GM12878 (cell line): ENCODE measurements around the gene GRIK1. TPM values are rescaled to one million over a fixed set of nuclear protein-coding genes. Genes with fewer than 3 reads are reported as not detected.

Source experiments
- ATAC-seq: fragments of 200-7000 bp; cut with Tn5 transposase; 3 replicates; pipeline ENCODE4 v1.9.1; 2020; ENCODE audit warnings: mild to moderate bottlenecking, moderate library complexity
- BruUV-seq: library from RNA; stranded (reverse); fragments of 400-500 nt; replicated peaks from 2 replicates; lab custom pipeline; 2021; lab: Mats Ljungman, UMichigan
- CTCF ChIA-PET: fragments of 300-600 bp; sonication (Branson Sonifier 250); formaldehyde crosslinking; extraction: SDS; loops from one replicate; lab custom pipeline; 2021; ENCODE audit warnings: inconsistent platforms; lab: Yijun Ruan, JAX
- POLR2A ChIA-PET: fragments of 350-600 bp; formaldehyde crosslinking; extraction: SDS; loops from one replicate; lab custom pipeline; 2021; ENCODE audit warnings: inconsistent platforms; lab: Charles Lee
- RAD21 ChIA-PET: fragments of 300-600 bp; sonication (Branson Sonifier 250); formaldehyde crosslinking; loops from one replicate; lab custom pipeline; 2023; ENCODE audit warnings: antibody characterized with exemption; ENCODE audit not compliant: unreplicated experiment; lab: Charles Lee
- SMC1A ChIA-PET: fragments of 300-600 bp; sonication (Branson Sonifier 250); formaldehyde crosslinking; loops from one replicate; lab custom pipeline; 2023; ENCODE audit not compliant: unreplicated experiment, uncharacterized antibody; lab: Charles Lee
- DNase-seq: peaks from one replicate; pipeline ENCODE4 v3.0.0-alpha.2; 2011; ENCODE audit warnings: low read depth, low spot score
- FAIRE-seq: peaks from 3 replicates; lab custom pipeline; 2011; peaks lifted over from hg19 to GRCh38; lab: Jason Lieb, UNC
- H2AFZ ChIP-seq: 2 replicates; pipeline ENCODE4 v1.6.0; 2011; ENCODE audit warnings: low read depth, low read length, control low read depth; ENCODE audit not compliant: control insufficient read depth
- H3K27ac ChIP-seq: 2 replicates; pipeline ENCODE4 v1.5.1; 2011; ENCODE audit warnings: control low read depth; ENCODE audit not compliant: control insufficient read depth, insufficient read depth
- H3K27me3 ChIP-seq, 2 experiments: replicated peaks in 1 of 2; 2 replicates each; pipeline versions ENCODE4 v1.6.0 to v1.6.1; 2011; ENCODE audit warnings: low read length in 1 of 2; ENCODE audit not compliant: control insufficient read depth in 2 of 2, insufficient read depth in 2 of 2
- H3K36me3 ChIP-seq, 2 experiments: 2 replicates each; pipeline ENCODE4 v1.5.1; 2011; ENCODE audit warnings: low read length in 1 of 2; ENCODE audit not compliant: control insufficient read depth in 2 of 2, insufficient read depth in 2 of 2
- H3K4me1 ChIP-seq: 2 replicates; pipeline ENCODE4 v1.6.1; 2011; ENCODE audit warnings: mild to moderate bottlenecking, low read length, moderate library complexity, mixed read lengths; ENCODE audit not compliant: control insufficient read depth, insufficient read depth
- H3K4me2 ChIP-seq: 2 replicates; pipeline ENCODE4 v1.6.0; 2011; ENCODE audit warnings: control low read depth; ENCODE audit not compliant: control insufficient read depth, insufficient read depth
- H3K4me3 ChIP-seq: fragments of 200-600 bp; sonication (generic); 2 replicates; pipeline ENCODE4 v1.5.1; 2016
- H3K79me2 ChIP-seq: 2 replicates; pipeline ENCODE4 v1.6.0; 2011; ENCODE audit warnings: low read length; ENCODE audit not compliant: control insufficient read depth, insufficient read depth
- H3K9ac ChIP-seq: 2 replicates; pipeline ENCODE4 v1.8.0; 2011; ENCODE audit warnings: low read length, control low read depth, mixed read lengths; ENCODE audit not compliant: control insufficient read depth, insufficient read depth
- H3K9me3 ChIP-seq: replicated peaks from 3 replicates; pipeline ENCODE4 v1.5.1; 2011; ENCODE audit warnings: mild to moderate bottlenecking, low read length; ENCODE audit not compliant: control insufficient read depth, insufficient read depth
- H4K20me1 ChIP-seq: 2 replicates; pipeline ENCODE4 v1.6.0; 2011; ENCODE audit not compliant: control insufficient read depth, insufficient read depth
- ATF7 ChIP-seq: fragments of 450-650 bp; IDR thresholded peaks from 2 replicates; pipeline ENCODE4 v1.6.1; 2016; ENCODE audit warnings: low read depth, mild to moderate bottlenecking
- CHD2 ChIP-seq: IDR thresholded peaks from 2 replicates; pipeline ENCODE4 v1.6.1; 2011; ENCODE audit warnings: low read depth, low read length, improper control_type of control experiment, borderline replicate concordance
- DPF2 ChIP-seq: fragments of 450-650 bp; IDR thresholded peaks from 2 replicates; pipeline ENCODE4 v1.6.1; 2017; ENCODE audit warnings: mild to moderate bottlenecking
- EGR1 ChIP-seq, 2 experiments: IDR thresholded peaks; 1 replicate in 1 of 2; 2 replicates in 1 of 2; pipeline ENCODE4 v1.6.1; 2011 to 2012; ENCODE audit warnings: low read depth in 2 of 2, low read length in 2 of 2, borderline replicate concordance in 1 of 2, mild to moderate bottlenecking in 1 of 2, moderate library complexity in 1 of 2
- FOXK2 ChIP-seq: fragments of 450-650 bp; IDR thresholded peaks from 2 replicates; pipeline ENCODE4 v1.6.1; 2017; ENCODE audit warnings: mild to moderate bottlenecking, moderate library complexity
- GABPA ChIP-seq: IDR thresholded peaks from 2 replicates; pipeline ENCODE4 v1.6.1; 2014; ENCODE audit warnings: antibody characterized with exemption, low read depth, mild to moderate bottlenecking, inconsistent platforms
- JUND ChIP-seq: IDR thresholded peaks from 2 replicates; pipeline ENCODE4 v1.6.1; 2012; ENCODE audit warnings: low read depth, mild to moderate bottlenecking, low read length, improper control_type of control experiment, moderate library complexity
- NBN ChIP-seq: fragments of 450-650 bp; IDR thresholded peaks from 2 replicates; pipeline ENCODE4 v1.6.1; 2016
- NFIC ChIP-seq: IDR thresholded peaks from 2 replicates; pipeline ENCODE4 v1.6.1; 2012; ENCODE audit warnings: low read depth, mild to moderate bottlenecking, inconsistent platforms, low read length, moderate library complexity
- NFYB ChIP-seq: IDR thresholded peaks from 2 replicates; pipeline ENCODE4 v1.6.1; 2011; ENCODE audit warnings: low read depth, mild to moderate bottlenecking, low read length, improper control_type of control experiment, moderate library complexity; ENCODE audit not compliant: insufficient read depth
- POLR2A ChIP-seq: IDR thresholded peaks from 2 replicates; pipeline ENCODE4 v1.6.1; 2011; ENCODE audit warnings: low read depth, mild to moderate bottlenecking, low read length
- SIN3A ChIP-seq: IDR thresholded peaks from 2 replicates; pipeline ENCODE4 v1.6.1; 2012; ENCODE audit warnings: low read depth, low read length, improper control_type of control experiment
- SRF ChIP-seq, 2 experiments: IDR thresholded peaks; 2 replicates each; pipeline ENCODE4 v1.6.1; 2011; ENCODE audit warnings: low read depth in 2 of 2, low read length in 2 of 2, mild to moderate bottlenecking in 1 of 2, moderate library complexity in 1 of 2
- STAT3 ChIP-seq: IDR thresholded peaks from 2 replicates; pipeline ENCODE4 v1.6.1; 2011; ENCODE audit warnings: low read depth, low read length, improper control_type of control experiment
- WGBS: methylation state at CpG from one replicate; pipeline ENCODE4 v1.1.6; 2016; ENCODE audit warnings: low lambda C conversion rate; ENCODE audit not compliant: insufficient replicate concordance, insufficient coverage; ENCODE audit errors: missing lambda C conversion rate; 5-methylcytosine and 5-hydroxymethylcytosine counted together
- in situ Hi-C: fragments of 300-500 bp; cut with MboI; formaldehyde crosslinking; loops from 9 replicates; pipeline ENCODE4 v1.14.3; 2018; ENCODE audit warnings: mixed read lengths
- intact Hi-C: fragments of 100-400 bp; cut with micrococcal nuclease; formaldehyde crosslinking; loops from one replicate; pipeline ENCODE4 v1.14.2; 2022; ENCODE audit not compliant: unreplicated experiment
- polyA plus RNA-seq, 11 experiments: library from polyadenylated mRNA; depleted of rRNA in 4 of 11; unstranded in 6 of 11; stranded (reverse) in 5 of 11; fragments of >200 nt; fragmentation: Nextera tagmentation in 4 of 11; fragmentation: Illumina TruSeq in 1 of 11; extraction: Ambion mirVana in 4 of 11; extraction: Trizol in 1 of 11; gene quantifications; 1 replicate in 1 of 11; 2 replicates in 10 of 11; pipeline versions ENCODE4 v1.2.1 to v1.2.3, GENCODE V29; 2011 to 2016; ENCODE audit warnings: inconsistent platforms in 2 of 11, missing spikeins in 2 of 11, low read depth in 1 of 11
- total RNA-seq, 4 experiments: library from RNA; depleted of rRNA in 3 of 4; stranded (reverse); fragments of >200 nt in 3 of 4; fragmentation: Illumina TruSeq in 1 of 4; extraction: Trizol in 1 of 4; gene quantifications; 2 replicates each; pipeline versions ENCODE4 v1.2.1 to v1.2.3, GENCODE V29; 2013 to 2021
- TF ChIP-seq, protein P1 (sequence below): fragments of 450-650 bp; IDR thresholded peaks from 2 replicates; pipeline ENCODE4 v1.6.1; 2018; ENCODE audit warnings: borderline replicate concordance, mild to moderate bottlenecking; ENCODE audit not compliant: partially characterized antibody
- TF ChIP-seq, protein P2 (sequence below): fragments of 450-650 bp; IDR thresholded peaks from 2 replicates; pipeline ENCODE4 v1.6.1; 2017; ENCODE audit warnings: mild to moderate bottlenecking
- TF ChIP-seq, protein P3 (sequence below): fragments of 450-650 bp; IDR thresholded peaks from 2 replicates; pipeline ENCODE4 v1.6.1; 2017; ENCODE audit warnings: antibody characterized with exemption, mild to moderate bottlenecking, moderate library complexity
- TF ChIP-seq, protein P4 (sequence below): IDR thresholded peaks from 2 replicates; pipeline ENCODE4 v1.6.1; 2012; ENCODE audit warnings: low read depth, low read length, improper control_type of control experiment

Gene GRIK1
- total and polyA plus RNA-seq, 10 of the 15 experiments (the other 5 are each of a cell fraction or from before 2014, with no cell fraction given) = 0.05 to 0.13 (median 0.09) TPM; not detected in 7

DNA sequence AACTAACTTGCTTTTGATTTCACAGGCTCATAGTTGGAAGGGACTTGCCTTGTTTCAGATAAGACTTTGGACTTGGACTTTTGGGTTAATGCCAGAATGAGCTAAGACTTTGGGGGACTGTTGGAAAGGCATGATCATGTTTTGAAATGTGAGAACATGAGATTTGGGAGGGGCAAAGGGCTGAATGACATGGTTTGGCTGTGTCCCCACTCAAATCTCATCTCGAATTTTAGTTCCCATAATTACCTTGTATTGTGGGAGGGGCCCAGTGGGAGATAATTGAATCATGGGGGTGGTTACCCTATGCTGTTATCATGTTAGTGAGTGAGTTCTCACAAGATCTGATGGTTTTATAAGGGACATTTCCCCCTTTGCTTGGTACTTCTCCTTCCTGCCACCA is 222.1 kb downstream of the GRIK1 start:
- 0% methylated on average over 1 of the region's 1 CpG for WGBS
- intact Hi-C loops (no loop called here), in situ Hi-C loops (no loop called here)
- SMC1A ChIA-PET = no interaction called here
- no peaks in the 10 kb centered on the region for H4K20me1 ChIP-seq
- DNase-seq (no peak), FAIRE-seq (no peak), ATAC-seq (no peak)
- H3K27me3 ChIP-seq = no peaks in the 10 kb centered on the region
- POLR2A ChIA-PET = no interaction called here
- H2AFZ ChIP-seq = no peak overlapping the region
- H3K4me3 ChIP-seq = no peak overlapping the region
- no peak overlapping the region for H3K4me2 ChIP-seq
- H3K36me3 ChIP-seq = no peaks in the 10 kb centered on the region
- H3K79me2 ChIP-seq = no peaks in the 10 kb centered on the region
- no peak overlapping the region for H3K27ac ChIP-seq
- H3K4me1 ChIP-seq = no peaks in the 10 kb centered on the region
- CTCF ChIA-PET = no interaction called here
- RAD21 ChIA-PET = no interaction called here
- H3K9me3 ChIP-seq = no peaks in the 10 kb centered on the region
- H3K9ac ChIP-seq = no peak overlapping the region
- no TSS peak for BruUV-seq
- TF ChIP-seq ATF7 (no peak), NFIC (no peak), FOXK2 (no peak), POLR2A (no peak), SIN3A (no peak), JUND (no peak), EGR1 (IDR thresholded peaks at IDR 0.05; ENCODE audit: borderline replicate concordance in 1 of 2, low read depth in 2 of 2, low read length in 2 of 2) (no peak), NFYB (no peak), GABPA (no peak), DPF2 (no peak), STAT3 (no peak), SRF (IDR thresholded peaks at IDR 0.05; ENCODE audit: low read depth in 2 of 2, low read length in 2 of 2) (no peak), CHD2 (no peak), NBN (no peak)
- TF ChIP-seq, protein P1, sequence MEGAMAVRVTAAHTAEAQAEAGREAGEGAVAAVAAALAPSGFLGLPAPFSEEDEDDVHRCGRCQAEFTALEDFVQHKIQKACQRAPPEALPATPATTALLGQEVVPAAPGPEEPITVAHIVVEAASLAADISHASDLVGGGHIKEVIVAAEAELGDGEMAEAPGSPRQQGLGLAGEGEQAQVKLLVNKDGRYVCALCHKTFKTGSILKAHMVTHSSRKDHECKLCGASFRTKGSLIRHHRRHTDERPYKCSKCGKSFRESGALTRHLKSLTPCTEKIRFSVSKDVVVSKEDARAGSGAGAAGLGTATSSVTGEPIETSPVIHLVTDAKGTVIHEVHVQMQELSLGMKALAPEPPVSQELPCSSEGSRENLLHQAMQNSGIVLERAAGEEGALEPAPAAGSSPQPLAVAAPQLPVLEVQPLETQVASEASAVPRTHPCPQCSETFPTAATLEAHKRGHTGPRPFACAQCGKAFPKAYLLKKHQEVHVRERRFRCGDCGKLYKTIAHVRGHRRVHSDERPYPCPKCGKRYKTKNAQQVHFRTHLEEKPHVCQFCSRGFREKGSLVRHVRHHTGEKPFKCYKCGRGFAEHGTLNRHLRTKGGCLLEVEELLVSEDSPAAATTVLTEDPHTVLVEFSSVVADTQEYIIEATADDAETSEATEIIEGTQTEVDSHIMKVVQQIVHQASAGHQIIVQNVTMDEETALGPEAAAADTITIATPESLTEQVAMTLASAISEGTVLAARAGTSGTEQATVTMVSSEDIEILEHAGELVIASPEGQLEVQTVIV = no peak
- TF ChIP-seq, protein P2, sequence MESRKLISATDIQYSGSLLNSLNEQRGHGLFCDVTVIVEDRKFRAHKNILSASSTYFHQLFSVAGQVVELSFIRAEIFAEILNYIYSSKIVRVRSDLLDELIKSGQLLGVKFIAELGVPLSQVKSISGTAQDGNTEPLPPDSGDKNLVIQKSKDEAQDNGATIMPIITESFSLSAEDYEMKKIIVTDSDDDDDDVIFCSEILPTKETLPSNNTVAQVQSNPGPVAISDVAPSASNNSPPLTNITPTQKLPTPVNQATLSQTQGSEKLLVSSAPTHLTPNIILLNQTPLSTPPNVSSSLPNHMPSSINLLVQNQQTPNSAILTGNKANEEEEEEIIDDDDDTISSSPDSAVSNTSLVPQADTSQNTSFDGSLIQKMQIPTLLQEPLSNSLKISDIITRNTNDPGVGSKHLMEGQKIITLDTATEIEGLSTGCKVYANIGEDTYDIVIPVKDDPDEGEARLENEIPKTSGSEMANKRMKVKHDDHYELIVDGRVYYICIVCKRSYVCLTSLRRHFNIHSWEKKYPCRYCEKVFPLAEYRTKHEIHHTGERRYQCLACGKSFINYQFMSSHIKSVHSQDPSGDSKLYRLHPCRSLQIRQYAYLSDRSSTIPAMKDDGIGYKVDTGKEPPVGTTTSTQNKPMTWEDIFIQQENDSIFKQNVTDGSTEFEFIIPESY = no peak
- TF ChIP-seq, protein P3, sequence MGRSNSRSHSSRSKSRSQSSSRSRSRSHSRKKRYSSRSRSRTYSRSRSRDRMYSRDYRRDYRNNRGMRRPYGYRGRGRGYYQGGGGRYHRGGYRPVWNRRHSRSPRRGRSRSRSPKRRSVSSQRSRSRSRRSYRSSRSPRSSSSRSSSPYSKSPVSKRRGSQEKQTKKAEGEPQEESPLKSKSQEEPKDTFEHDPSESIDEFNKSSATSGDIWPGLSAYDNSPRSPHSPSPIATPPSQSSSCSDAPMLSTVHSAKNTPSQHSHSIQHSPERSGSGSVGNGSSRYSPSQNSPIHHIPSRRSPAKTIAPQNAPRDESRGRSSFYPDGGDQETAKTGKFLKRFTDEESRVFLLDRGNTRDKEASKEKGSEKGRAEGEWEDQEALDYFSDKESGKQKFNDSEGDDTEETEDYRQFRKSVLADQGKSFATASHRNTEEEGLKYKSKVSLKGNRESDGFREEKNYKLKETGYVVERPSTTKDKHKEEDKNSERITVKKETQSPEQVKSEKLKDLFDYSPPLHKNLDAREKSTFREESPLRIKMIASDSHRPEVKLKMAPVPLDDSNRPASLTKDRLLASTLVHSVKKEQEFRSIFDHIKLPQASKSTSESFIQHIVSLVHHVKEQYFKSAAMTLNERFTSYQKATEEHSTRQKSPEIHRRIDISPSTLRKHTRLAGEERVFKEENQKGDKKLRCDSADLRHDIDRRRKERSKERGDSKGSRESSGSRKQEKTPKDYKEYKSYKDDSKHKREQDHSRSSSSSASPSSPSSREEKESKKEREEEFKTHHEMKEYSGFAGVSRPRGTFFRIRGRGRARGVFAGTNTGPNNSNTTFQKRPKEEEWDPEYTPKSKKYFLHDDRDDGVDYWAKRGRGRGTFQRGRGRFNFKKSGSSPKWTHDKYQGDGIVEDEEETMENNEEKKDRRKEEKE = no peak
- TF ChIP-seq, protein P4, sequence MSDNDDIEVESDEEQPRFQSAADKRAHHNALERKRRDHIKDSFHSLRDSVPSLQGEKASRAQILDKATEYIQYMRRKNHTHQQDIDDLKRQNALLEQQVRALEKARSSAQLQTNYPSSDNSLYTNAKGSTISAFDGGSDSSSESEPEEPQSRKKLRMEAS = no peak
